HEK293T (cell line): ENCODE measurements around the gene CACNA1G.

Experiments used
- FOXA1 ChIP-seq: fragments of 450-650 bp; IDR thresholded peaks from 2 replicates; pipeline ENCODE4 v1.6.1; 2016; ENCODE audit warnings: mild to moderate bottlenecking
- NFRKB ChIP-seq: fragments of 450-650 bp; IDR thresholded peaks from 2 replicates; pipeline ENCODE4 v1.6.1; 2016; ENCODE audit warnings: mild to moderate bottlenecking, moderate library complexity
- SP1 ChIP-seq: fragments of 450-650 bp; IDR thresholded peaks from 2 replicates; pipeline ENCODE4 v1.6.1; 2017
- TARDBP ChIP-seq: fragments of 450-650 bp; IDR thresholded peaks from 2 replicates; pipeline ENCODE4 v1.6.1; 2016

DNA sequence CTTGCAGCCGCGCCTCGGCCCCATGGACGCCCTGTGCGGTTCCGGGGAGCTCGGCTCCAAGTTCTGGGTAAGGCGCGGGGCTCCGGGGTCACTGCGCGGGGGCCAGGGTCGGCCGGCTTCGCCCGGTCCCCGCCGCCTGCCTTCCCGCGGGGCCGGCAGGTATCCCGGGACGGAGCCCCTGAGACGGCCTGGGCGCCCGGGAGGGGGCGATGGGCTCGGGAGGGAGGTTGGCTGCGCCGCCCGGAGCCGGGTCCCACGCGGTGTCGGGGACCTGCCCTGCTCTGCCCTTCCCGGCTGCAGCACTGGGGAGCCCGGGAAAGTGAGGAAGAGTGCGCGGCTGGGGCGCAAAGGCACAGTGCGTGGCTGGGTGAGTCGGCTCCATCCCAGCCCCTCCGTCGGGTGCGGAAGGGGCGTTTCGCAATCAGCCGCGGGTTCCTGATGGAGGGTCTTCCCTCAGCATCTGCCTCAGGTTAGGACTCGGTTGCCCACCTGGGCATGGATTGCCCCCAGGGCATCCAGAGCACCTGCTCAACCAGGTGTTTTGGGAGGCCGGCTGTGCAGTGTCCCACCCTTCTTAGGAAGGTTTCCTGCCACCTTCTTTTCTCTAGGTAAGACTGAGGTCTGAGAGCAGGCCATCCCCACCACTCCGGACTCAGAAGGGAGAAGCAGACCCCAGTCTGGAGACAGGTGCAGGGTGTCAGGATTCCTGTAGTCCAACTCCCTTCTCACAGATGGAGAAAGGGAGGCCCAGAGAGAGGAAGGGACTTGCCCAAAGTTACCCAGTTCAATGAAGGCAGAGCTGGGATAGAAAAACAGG, 74.6 kb downstream of the CACNA1G start:
- TF ChIP-seq SP1 = no peak
- TF ChIP-seq TARDBP = no peak
- TF ChIP-seq FOXA1 = no peak
- no peak for TF ChIP-seq NFRKB
